NB4 (cell line): ENCODE measurements around the gene MEGF6.

Source experiments
- DNase-seq: peaks from one replicate; pipeline ENCODE4 v3.0.0; 2010; ENCODE audit warnings: low read depth
- H3K4me3 ChIP-seq: one replicate; pipeline ENCODE4 v1.5.1; 2011; ENCODE audit warnings: mild to moderate bottlenecking, low read depth, low read length, moderate library complexity
- MYC ChIP-seq: IDR thresholded peaks from 2 replicates; pipeline ENCODE4 v1.6.1; 2011; ENCODE audit warnings: low read depth, low read length
- POLR2A ChIP-seq: IDR thresholded peaks from 2 replicates; pipeline ENCODE4 v1.6.1; 2011; ENCODE audit warnings: mild to moderate bottlenecking; ENCODE audit not compliant: insufficient read length; ENCODE audit errors: extremely low read depth
- TF ChIP-seq, protein P1 (sequence below): IDR thresholded peaks from 2 replicates; pipeline ENCODE4 v1.6.1; 2011; ENCODE audit warnings: low read depth, low read length
- TF ChIP-seq, protein P2 (sequence below): IDR thresholded peaks from one replicate; pipeline ENCODE4 v1.5.1; 2012; ENCODE audit warnings: low read depth, low read length

The MEGF6 gene

DNA sequence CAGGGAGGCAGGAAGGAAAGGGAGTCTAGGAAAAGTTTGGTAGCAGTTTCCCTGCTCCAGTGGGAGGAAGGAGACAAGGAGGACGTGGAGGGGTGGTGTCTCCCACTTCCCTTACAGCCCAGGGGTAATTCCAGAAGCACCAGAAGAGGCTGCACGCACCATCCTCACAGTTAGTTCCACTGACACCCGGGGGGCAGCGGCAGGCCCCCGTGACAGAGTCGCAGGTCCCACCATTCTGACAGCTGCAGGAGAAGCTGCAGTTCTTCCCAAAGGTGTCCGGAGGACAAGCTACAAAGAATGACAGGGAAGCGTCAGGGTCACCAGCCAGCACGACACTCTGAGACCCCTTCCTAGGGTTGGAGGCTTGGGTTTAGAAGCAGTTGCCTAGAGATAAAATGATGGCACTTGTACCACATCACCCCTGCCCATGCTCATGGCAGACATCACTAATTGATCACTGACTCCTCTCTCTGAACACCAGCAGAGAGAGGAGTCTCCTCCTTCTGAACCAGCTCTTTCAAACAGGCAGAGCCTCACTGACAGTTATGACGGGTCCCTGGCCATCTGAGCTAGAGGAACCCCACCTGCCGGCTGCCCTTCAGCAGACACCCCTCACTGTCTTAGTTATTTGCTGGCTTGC, 103.6 kb downstream of the MEGF6 start:
- DNase-seq, result no peak
- TF ChIP-seq, protein P1, sequence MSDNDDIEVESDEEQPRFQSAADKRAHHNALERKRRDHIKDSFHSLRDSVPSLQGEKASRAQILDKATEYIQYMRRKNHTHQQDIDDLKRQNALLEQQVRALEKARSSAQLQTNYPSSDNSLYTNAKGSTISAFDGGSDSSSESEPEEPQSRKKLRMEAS, result no peak
- TF ChIP-seq POLR2A (no peak), MYC (no peak)
- no peak overlapping the region for H3K4me3 ChIP-seq

DNA sequence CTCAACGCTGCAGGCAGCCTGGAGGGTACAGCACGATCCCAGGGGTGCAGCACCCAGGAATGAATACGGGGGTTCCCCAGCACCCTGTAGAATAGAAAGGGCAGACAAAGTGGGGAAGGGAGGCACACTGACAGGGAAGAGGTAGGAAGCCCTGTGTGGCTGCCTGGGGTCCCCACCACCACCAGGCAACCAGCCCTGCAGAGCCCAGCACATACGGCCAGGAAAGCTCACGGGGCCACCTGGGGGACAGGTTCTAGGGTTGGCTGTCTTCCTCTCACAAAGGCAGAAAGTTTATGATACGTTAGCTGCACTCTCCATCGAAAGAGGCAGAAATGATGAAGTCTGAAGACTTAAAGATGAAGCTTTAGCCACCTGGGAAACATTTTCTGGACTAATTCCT, 104.4 kb downstream of the MEGF6 start:
- DNase-seq, result no peak
- TF ChIP-seq POLR2A, result no peak
- H3K4me3 ChIP-seq, result no peak overlapping the region

DNA sequence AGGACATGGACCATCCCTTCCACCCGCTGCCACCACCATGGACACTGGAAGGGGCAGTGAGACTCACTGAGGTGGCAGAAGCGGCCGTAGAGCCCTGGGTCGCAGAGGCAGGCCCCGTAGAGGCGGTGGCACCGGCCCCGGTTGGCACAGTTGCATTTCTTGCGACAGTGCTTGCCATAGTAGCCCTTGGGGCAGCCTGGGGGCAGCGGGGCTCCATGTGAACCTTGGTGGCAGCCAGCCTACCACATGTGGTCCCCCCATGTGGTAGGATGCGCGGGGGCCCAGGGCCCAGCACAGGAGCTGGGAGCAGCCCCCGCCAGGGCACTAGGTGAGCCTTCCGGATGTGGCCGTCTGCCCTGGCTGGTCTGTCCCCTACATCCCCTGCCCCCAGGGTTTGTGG, 105.3 kb downstream of the MEGF6 start:
- TF ChIP-seq, protein P2, sequence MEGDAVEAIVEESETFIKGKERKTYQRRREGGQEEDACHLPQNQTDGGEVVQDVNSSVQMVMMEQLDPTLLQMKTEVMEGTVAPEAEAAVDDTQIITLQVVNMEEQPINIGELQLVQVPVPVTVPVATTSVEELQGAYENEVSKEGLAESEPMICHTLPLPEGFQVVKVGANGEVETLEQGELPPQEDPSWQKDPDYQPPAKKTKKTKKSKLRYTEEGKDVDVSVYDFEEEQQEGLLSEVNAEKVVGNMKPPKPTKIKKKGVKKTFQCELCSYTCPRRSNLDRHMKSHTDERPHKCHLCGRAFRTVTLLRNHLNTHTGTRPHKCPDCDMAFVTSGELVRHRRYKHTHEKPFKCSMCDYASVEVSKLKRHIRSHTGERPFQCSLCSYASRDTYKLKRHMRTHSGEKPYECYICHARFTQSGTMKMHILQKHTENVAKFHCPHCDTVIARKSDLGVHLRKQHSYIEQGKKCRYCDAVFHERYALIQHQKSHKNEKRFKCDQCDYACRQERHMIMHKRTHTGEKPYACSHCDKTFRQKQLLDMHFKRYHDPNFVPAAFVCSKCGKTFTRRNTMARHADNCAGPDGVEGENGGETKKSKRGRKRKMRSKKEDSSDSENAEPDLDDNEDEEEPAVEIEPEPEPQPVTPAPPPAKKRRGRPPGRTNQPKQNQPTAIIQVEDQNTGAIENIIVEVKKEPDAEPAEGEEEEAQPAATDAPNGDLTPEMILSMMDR, result no peak
- TF ChIP-seq, protein P1, result no peak
- TF ChIP-seq POLR2A (no peak), MYC (no peak)
- no peak for DNase-seq

DNA sequence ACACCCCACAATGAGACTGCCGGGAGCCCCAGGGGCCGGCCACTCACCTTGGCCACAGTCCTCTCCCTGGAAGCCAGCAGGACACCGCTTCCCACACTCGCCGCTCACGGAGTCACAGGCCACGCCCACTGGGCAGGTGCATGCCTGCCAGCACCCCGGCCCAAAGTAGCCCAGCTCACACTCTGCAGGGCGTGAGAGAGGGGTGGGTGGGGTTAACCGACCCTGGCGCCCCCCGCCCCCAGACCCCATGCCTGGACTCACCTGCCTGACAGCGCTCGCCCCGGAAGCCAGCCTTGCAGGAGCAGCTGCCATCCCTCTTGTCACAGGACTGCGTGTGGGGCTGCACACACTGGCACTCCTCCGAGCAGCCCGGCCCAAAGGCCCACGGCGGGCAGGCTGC, 106.1 kb downstream of the MEGF6 start:
- no peak for TF ChIP-seq POLR2A
- TF ChIP-seq, protein P2, result no peak
- DNase-seq, result no peak

More for the DNA sequence above, 105.3 kb downstream of the MEGF6 start:
- H3K4me3 ChIP-seq, result no peak overlapping the region

DNA sequence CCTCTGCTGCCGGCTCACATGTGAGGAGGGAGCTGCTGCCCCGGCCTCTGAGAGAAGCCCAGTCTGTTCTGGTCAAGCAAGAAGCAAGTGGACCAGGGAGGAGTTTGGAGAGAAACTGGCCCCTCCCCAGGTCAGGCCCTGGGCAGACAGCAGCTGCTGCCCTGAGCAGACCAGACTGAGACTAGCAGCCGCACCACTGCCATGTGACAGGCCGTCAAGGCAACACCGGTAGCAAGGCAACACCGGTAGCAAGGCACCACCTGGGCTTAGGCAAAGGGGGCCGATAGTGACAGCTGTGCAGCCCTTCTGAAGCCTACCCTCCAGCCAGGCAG, 106.5 kb downstream of the MEGF6 start:
- H3K4me3 ChIP-seq, result no peak overlapping the region
- DNase-seq, result no peak
- TF ChIP-seq POLR2A (no peak), MYC (no peak)
- TF ChIP-seq, protein P1, result no peak
- TF ChIP-seq, protein P2, result no peak

More for the DNA sequence above, 106.1 kb downstream of the MEGF6 start:
- H3K4me3 ChIP-seq, result no peak overlapping the region

DNA sequence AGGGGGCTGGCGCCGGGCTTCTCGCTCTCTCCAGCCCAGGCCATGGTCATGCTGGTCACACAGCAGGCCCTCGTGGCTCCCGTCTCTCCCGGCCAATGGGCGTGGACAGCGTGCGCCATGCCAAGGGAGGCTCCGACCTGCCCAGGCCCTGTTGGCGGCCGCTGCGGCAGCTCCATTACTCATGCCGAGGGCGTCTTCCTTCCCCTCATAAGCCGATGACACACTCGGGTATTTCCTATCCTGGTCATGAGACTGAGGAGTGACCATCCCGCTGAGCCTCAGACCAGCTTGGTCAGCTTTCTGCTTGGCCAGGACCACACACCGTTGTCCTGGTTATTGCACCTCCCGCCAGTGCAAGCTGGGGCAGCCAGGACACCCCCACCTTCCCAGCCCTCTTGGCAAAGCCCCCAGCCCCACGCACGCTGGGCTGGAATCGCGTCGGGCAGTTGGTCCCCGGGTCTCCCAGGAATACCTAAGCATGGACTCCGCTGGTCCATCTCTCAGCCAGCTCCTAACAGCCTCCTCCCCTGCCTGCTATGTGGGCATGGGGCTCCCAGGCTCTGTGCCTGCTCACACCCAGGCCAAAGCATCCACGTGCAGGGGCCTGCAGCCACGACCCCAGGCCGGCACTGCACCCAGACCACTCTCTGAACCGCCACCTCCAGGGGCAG, 107.0 kb downstream of the MEGF6 start:
- no peak for DNase-seq
- no peak for TF ChIP-seq POLR2A
- TF ChIP-seq, protein P2, result no peak
- TF ChIP-seq, protein P1, result no peak
- TF ChIP-seq MYC, result no peak
- H3K4me3 ChIP-seq, result no peak overlapping the region

DNA sequence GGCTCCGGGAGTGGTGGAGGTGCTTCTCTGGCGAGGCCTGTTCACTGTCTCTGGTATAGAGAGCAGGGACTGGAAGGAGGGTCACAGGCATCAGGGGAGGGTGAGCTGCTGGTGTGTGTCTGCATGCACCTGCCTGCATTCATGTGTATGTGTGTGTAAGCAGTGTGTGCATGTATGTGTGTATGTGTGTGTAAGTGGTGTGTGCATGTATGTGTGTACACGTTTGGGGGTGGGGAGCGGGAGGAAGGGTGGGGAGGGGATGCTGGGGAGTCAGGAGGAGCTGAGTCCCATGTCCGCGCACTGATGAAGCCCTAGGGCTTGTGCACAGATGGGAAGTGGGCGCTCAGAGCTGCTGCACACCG, 107.8 kb downstream of the MEGF6 start:
- H3K4me3 ChIP-seq, result no peak overlapping the region
- TF ChIP-seq POLR2A (no peak), MYC (no peak)
- TF ChIP-seq, protein P1, result no peak
- TF ChIP-seq, protein P2, result no peak
- DNase-seq, result no peak
